Measurements from ENCODE around the gene TBCB. TPM values are rescaled to one million over a fixed set of nuclear protein-coding genes. Genes with fewer than 3 reads are reported as not detected.
"Not testable (repeated sequence)": the region's sequence is repeated elsewhere in the genome, so short reads cannot be mapped to it uniquely, and the experiment has no call there.

The TBCB gene
- total RNA-seq (ENCODE audit: unreplicated experiment), result 206 TPM
- long read RNA-seq, transcript TBCB-208 (5 exons, 776 nt), result minor isoform, 7 of 165 reads
- long read RNA-seq, transcript TBCB-201 (6 exons, 1,473 nt), result major isoform, 136 of 165 reads
- long read RNA-seq, partial matches to known transcripts, result 1 of 165 reads
- long read RNA-seq, other reads (novel, unspliced or antisense), result 18 of 165 reads

GRCh38 chr19:36115453-36116343, at the start of gene TBCB:
Gene TBCB (plus strand): TSS chr19:36115468. CDS start chr19:36115561, 93 bp downstream.
- H3K36me3 Mint-ChIP-seq (ENCODE audit: low read depth, unreplicated experiment), result peaks cover 27% of the 10 kb centered on the region
- H3K4me3 Mint-ChIP-seq (ENCODE audit: unreplicated experiment), result peak within 1 kb of the TSS; percentile 98
- peak within 1 kb of the TSS; percentile 92 for H3K27ac Mint-ChIP-seq (ENCODE audit: unreplicated experiment)
- no peak for TF ChIP-seq CTCF (IDR thresholded peaks at IDR 0.05; ENCODE audit: unreplicated experiment)
- no peaks in the 10 kb centered on the region for H3K9me3 Mint-ChIP-seq (ENCODE audit: unreplicated experiment)
- H3K4me1 Mint-ChIP-seq (ENCODE audit: unreplicated experiment), result peaks cover 24% of the 10 kb centered on the region
- peak; percentile 39 for DNase-seq (ENCODE audit: low spot score)
- H3K27me3 Mint-ChIP-seq (ENCODE audit: unreplicated experiment), result peaks cover 28% of the 10 kb centered on the region

GRCh38 chr19:36067681-36068080, 47.6 kb upstream of the TBCB start:
- Mint-ChIP-seq H3K4me1 (ENCODE audit: unreplicated experiment) (no peaks in the 10 kb centered on the region), H3K27me3 (ENCODE audit: unreplicated experiment) (peaks cover 4% of the 10 kb centered on the region), H3K9me3 (ENCODE audit: unreplicated experiment) (no peaks in the 10 kb centered on the region), H3K27ac (ENCODE audit: unreplicated experiment) (no peak overlapping the region), H3K36me3 (ENCODE audit: low read depth, unreplicated experiment) (peaks cover 36% of the 10 kb centered on the region), H3K4me3 (ENCODE audit: unreplicated experiment) (peak overlapping the region; percentile 62)
- no peak for TF ChIP-seq CTCF (IDR thresholded peaks at IDR 0.05; ENCODE audit: unreplicated experiment)
- DNase-seq (ENCODE audit: low spot score), result no peak

GRCh38 chr19:36068810-36069499, 46.3 kb upstream of the TBCB start:
- H3K36me3 Mint-ChIP-seq (ENCODE audit: low read depth, unreplicated experiment), result peaks cover 41% of the 10 kb centered on the region
- not testable (repeated sequence) for H3K27me3 Mint-ChIP-seq (ENCODE audit: unreplicated experiment); H3K4me3 Mint-ChIP-seq (ENCODE audit: unreplicated experiment); H3K9me3 Mint-ChIP-seq (ENCODE audit: unreplicated experiment); H3K27ac Mint-ChIP-seq (ENCODE audit: unreplicated experiment); H3K4me1 Mint-ChIP-seq (ENCODE audit: unreplicated experiment); DNase-seq (ENCODE audit: low spot score)

GRCh38 chr19:36072081-36072480, 43.2 kb upstream of the TBCB start:
- peaks cover 37% of the 10 kb centered on the region for H3K36me3 Mint-ChIP-seq (ENCODE audit: low read depth, unreplicated experiment)
- no peak overlapping the region for H3K27ac Mint-ChIP-seq (ENCODE audit: unreplicated experiment)
- no peaks in the 10 kb centered on the region for H3K9me3 Mint-ChIP-seq (ENCODE audit: unreplicated experiment)

More at GRCh38 chr19:36072081-36072480, 43.2 kb upstream of the TBCB start:
- TF ChIP-seq CTCF (IDR thresholded peaks at IDR 0.05; ENCODE audit: unreplicated experiment), result no peak
- Mint-ChIP-seq H3K27me3 (ENCODE audit: unreplicated experiment) (peaks cover 4% of the 10 kb centered on the region), H3K4me1 (ENCODE audit: unreplicated experiment) (no peaks in the 10 kb centered on the region), H3K4me3 (ENCODE audit: unreplicated experiment) (no peak overlapping the region)
- no peak for DNase-seq (ENCODE audit: low spot score)

Data from endothelial cell (in vitro differentiated cells).